Glomerular visceral epithelial cell (primary cell): ENCODE data around the gene WNT11.
A peak's percentile ranks its signal among the peaks of the same experiment; 100 is the strongest.

Experiments
- DNase-seq: peaks from one replicate; pipeline ENCODE4 v3.0.0-alpha.2; 2016; ENCODE audit errors: extremely low spot score

WNT11 gene

DNA sequence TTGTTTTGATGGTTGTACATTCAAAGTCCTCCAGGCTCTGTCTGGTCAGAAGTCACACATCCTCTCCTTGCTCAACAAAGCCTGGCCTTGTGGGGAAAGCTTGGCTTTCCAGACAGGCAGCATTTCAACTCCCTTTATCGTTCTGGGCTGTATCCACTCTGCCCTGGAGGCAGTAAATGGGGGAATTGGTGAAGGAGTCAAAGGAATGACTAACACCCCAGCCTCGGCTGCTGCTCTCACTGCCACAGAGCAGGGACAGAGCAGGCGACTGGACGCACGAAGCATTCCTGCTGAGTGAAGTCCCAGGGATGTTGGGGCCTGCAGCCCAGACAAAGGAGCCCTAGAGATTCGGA is 52.8 kb downstream of the WNT11 start:
- no peak for DNase-seq

DNA sequence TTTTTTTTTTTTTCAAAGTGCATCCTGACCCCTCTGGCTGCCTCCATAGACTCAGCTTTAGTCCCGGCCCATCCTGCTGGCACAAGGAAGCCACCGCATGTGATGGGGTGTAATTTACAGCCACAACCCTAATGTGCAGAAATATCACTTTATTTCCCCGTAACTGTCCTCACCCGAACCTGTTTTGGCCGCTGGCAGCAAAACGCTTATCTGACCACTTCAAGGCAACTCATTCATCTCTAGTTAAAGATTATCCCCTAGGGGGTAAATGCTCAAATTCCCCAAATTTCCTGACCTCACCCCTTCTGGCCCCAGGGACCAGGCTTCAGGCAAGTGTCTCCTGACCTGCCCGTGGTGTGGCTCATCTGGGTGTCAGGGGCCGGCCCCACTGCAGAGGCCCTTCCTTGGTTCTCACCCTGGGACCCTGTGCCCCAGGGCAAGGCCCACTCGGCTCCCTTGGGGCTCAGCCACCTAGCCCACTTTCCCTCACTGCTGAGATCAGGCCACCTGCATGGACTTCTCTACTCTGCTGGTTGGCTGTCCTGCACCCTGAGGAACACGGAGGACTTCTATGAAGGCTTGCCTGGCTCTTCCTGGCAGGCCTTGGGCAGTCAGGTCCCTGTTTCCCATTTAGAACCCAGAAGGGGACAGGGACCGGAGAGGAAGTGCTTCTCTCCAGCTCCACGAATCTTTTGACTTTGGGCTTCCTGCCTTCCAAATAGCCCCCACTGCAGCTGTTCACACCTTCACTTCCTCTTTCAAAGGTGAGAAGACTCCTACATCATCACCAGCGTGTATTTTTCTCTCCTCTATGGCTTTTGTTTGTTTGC is 53.3 kb downstream of the WNT11 start:
- no peak for DNase-seq

GRCh38 chr11:76152086-76152681 is 54.1 kb downstream of the WNT11 start:
- peak; percentile 76 for DNase-seq

- no peak for DNase-seq
Measured at GRCh38 chr11:76151556-76152085, 54.7 kb downstream of the WNT11 start.

DNA sequence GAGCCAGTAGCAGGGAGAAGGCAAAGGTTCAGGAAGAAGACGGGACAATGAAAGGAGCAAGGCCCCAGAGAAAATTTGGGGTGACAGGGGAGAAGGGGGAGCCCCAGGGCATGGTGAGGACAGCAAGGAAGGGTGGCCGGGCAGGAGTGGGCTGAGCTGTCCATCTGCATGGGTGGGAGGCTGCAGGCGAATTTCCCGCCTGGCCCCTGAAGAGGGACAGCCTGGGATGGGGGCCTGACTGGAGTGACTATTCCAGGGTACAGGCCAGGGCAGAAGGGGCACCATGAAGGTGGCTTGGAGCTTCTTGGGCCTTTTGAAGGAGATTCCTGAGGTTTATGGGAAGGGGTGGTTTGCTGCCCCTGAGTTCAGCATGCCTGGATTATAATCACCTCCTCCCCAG is 56.2 kb downstream of the WNT11 start:
- no peak for DNase-seq

DNA sequence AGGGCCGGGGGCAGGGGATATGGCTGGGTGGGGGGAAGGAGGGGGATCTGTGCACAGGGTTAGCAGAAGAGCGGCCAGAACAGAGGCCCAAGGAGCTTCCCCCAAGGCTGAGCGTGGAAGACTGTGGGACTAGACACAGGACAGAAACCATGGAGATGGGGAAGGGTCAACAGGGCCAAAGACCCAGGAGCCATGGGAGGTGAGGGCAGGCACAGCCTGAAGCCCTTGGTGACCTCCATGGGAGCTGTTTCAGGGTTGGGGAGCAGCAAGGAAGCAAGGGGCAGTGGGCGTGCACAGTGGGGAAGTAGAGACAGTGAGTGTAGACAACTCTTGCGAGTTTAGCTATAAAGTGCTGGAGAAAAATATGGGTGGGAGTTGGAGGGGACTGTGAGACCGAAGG is 56.6 kb downstream of the WNT11 start:
- DNase-seq = no peak

DNA sequence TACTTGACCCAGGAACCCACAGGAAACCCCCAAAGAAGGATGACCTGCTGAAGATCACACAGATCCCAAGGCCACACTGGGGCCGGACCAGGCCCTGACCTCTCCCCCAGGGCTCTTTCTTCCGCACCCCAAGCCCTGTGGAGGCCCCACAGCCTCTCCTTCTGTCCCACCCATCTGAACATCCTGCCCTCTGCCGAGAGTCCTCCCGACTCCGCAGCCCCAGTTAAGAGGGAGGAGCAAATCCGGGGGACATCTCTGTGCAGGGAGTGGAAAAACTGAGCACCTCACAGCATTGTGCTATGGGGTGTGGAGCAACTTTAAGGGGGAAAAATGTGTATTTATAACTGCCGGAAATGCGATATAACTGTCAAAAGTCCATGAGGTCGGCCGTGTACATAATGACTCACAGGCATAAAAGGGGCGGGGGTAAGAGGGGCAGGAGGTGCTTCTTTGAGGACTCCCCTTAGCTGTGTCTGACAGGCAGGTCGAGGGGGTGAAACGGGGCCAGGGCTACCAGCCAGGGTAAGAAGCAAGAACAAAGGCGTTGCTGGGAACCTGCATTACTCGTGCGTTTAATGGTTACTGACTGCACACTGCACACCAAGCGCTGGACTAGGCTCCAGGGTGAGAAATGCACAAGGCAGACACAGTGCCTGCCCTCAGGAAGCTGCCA is 57.2 kb downstream of the WNT11 start:
- DNase-seq = no peak

DNA sequence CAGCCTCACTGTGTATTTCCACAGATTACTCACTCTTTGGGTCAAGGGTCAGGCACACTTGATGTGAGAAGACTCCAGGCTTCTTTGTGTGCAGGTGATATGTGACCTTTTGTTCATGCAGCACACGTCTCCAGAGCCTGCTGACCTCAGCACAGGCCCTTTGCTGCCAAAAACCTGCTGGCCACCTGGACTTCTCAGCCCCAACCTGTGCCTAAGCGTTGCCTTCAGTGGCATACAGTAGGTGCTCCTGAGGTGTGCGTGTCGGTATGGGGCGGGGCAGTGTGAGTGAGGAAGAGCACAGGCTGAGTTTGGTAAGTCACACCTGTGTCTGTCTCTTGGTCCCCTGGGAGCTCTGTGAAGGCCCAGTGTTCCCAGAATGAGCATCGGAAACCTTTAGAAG is 58.1 kb downstream of the WNT11 start:
- DNase-seq = no peak

DNA sequence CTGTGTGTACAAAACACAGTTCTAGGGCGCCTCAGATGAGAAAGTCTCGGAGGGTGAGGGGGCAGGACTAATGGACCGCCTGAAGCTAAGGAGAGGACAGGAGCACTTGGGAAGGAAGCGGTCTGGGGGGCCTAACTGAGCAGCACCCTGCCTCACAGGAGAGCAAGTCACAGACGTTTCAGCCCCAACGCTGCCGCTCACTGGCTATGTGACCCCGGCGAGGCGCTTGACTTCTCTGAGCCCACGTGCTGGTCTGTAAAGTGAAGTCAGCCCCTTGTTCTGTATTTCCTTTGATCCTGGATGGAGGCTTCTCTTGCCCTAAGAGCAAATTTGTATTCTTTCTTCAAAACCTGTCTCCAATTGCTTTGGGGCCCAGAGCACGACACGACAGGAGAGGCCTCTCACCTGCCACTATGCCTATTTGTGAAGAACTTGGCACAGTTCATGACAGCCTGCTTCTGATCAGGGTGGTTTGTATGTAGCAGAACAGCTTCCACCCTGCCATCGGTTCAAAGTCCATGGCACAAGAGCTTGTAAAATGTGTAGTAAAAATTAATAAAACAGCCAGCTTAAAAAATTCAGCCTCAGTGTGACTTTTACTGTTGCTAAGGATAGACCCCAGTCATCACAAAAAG is 59.1 kb downstream of the WNT11 start:
- DNase-seq = no peak

- DNase-seq = no peak
Measured at GRCh38 chr11:76143274-76143673, 63.0 kb downstream of the WNT11 start.

DNA sequence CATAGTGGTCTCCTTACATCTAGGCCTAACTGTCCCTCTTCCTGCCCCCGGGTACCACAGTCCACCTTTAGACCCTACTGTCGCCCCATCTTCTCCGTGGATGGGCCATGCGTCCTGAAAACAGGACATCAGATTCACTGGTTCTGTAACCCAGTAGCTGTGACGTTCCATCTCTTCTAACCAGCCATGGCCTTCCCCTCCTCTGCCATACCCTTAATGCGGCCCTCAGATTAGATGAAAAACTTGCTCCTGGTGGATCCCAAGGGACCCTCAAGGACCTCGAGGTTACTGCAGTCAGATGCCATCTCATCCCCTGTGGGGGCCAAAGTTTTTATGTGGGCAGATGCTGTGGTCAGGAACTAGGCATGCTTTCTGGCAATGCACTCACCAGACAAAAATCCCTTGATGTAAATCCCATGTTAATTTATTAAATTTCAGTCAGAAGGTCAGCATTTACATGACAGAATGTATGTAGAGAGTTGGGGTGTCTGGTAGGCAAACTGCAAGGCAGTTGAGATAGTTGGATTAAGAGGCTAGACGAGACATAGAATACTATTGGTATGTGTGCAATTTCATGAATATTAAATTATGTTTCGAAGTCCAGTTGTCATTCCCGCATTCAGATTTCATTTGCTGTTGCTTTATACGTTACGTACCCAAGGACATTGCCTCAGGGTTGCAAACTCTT is 64.3 kb downstream of the WNT11 start:
- no peak for DNase-seq

DNA sequence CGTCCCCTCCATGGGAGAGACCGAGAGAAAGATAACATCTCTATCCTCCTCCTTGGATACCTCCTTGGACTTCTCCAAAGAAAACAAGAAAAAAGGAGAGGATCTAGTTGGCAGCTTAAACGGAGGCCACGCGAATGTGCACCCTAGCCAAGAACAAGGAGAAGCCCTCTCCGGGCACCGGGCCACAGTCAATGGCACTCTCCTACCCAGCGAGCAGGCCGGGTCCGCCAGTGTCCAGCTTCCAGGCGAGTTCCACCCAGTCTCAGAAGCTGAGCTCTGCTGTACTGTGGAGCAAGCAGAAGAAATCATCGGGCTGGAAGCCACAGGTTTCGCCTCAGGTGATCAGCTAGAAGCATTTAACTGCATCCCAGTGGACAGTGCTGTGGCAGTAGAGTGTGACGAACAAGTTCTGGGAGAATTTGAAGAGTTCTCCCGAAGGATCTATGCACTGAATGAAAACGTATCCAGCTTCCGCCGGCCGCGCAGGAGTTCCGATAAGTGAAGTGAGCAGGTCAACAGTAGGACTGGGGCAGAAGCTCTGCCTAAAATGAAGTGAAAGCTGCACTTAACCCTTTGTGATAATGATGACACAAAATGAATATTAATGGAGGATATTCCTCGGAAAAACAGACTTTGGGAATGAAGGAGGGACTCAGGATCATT is 65.3 kb downstream of the WNT11 start:
- DNase-seq = no peak

DNA sequence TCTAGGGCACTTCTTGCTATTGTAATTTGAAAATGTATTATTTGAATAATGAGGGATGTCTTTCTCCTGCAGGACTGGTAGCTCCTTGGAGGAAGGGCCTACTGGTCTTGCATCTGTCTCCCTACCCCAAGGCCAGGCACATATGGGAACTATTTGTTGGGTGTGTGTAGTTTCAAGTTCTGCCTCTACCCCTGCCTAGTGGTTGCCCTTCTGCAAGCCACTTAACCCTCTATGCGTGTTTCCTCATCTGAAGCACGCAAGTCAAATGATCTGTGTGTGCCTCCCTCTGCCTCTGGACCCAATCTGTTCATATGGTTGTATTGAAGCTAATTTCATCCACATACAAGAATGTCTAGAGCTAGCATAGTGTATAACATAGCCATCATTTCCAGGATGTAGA is 67.0 kb downstream of the WNT11 start:
- no peak for DNase-seq
